HG03565 (cell line): Measurements from ENCODE around the gene MRGPRE.
"Not testable (repeated sequence)": the region's sequence is repeated elsewhere in the genome, so short reads cannot be mapped to it uniquely, and the experiment has no call there.

Experiments
- ATAC-seq: cut with Tn5 transposase; IDR thresholded peaks from one replicate; pipeline ENCODE4 v1.9.1; 2021; ENCODE audit warnings: mild to moderate bottlenecking, moderate library complexity; ENCODE audit not compliant: unreplicated experiment

The MRGPRE gene

GRCh38 chr11:3231851-3232744 is at the start of gene MRGPRE:
Gene MRGPRE (minus strand): TSS chr11:3232417. CDS start chr11:3228799, 3,618 bp downstream.
- ATAC-seq = no peak

GRCh38 chr11:3281146-3281545 is 48.9 kb upstream of the MRGPRE start:
- ATAC-seq = not testable (repeated sequence)

GRCh38 chr11:3280662-3281061 is 48.4 kb upstream of the MRGPRE start:
- not testable (repeated sequence) for ATAC-seq

- not testable (repeated sequence) for ATAC-seq
Observed at GRCh38 chr11:3278922-3279321, 46.7 kb upstream of the MRGPRE start.

- not testable (repeated sequence) for ATAC-seq
Observed at GRCh38 chr11:3273629-3274028, 41.4 kb upstream of the MRGPRE start.

GRCh38 chr11:3262548-3262947 is 30.3 kb upstream of the MRGPRE start:
- not testable (repeated sequence) for ATAC-seq

GRCh38 chr11:3261831-3262230 is 29.6 kb upstream of the MRGPRE start:
- ATAC-seq = not testable (repeated sequence)

- not testable (repeated sequence) for ATAC-seq
Observed at GRCh38 chr11:3257509-3257908, 25.3 kb upstream of the MRGPRE start.

GRCh38 chr11:3255241-3255640 is 23.0 kb upstream of the MRGPRE start:
- ATAC-seq = not testable (repeated sequence)

- ATAC-seq = not testable (repeated sequence)
Observed at GRCh38 chr11:3254773-3255172, 22.6 kb upstream of the MRGPRE start.

GRCh38 chr11:3245071-3245470 is 12.9 kb upstream of the MRGPRE start:
- no peak for ATAC-seq

- ATAC-seq = no peak
Observed at GRCh38 chr11:3243880-3244279, 11.7 kb upstream of the MRGPRE start.

GRCh38 chr11:3237119-3237518 is 4.9 kb upstream of the MRGPRE start:
- ATAC-seq = no peak

- no peak for ATAC-seq
Observed at GRCh38 chr11:3234846-3235245, 2.6 kb upstream of the MRGPRE start.

- no peak for ATAC-seq
Observed at GRCh38 chr11:3232956-3233355, 739 bp upstream of the MRGPRE start.

GRCh38 chr11:3231550-3231850 is 717 bp downstream of the MRGPRE start:
- ATAC-seq = no peak

- no peak for ATAC-seq
Observed at GRCh38 chr11:3230636-3231549, 1.3 kb downstream of the MRGPRE start.

- ATAC-seq = no peak
Observed at GRCh38 chr11:3229673-3230630, 2.3 kb downstream of the MRGPRE start.

GRCh38 chr11:3228445-3228829 is 3.8 kb downstream of the MRGPRE start:
- ATAC-seq = no peak

GRCh38 chr11:3227568-3228444 is 4.4 kb downstream of the MRGPRE start:
- no peak for ATAC-seq
